ENCODE measurements around the gene HPGDS. TPM values are rescaled to one million over a fixed set of nuclear protein-coding genes. Genes with fewer than 3 reads are reported as not detected.
"Not testable (repeated sequence)": the region's sequence is repeated elsewhere in the genome, so short reads cannot be mapped to it uniquely, and the experiment has no call there.

The HPGDS gene
- total RNA-seq, 2 donors from 2014 or later, result not detected

DNA sequence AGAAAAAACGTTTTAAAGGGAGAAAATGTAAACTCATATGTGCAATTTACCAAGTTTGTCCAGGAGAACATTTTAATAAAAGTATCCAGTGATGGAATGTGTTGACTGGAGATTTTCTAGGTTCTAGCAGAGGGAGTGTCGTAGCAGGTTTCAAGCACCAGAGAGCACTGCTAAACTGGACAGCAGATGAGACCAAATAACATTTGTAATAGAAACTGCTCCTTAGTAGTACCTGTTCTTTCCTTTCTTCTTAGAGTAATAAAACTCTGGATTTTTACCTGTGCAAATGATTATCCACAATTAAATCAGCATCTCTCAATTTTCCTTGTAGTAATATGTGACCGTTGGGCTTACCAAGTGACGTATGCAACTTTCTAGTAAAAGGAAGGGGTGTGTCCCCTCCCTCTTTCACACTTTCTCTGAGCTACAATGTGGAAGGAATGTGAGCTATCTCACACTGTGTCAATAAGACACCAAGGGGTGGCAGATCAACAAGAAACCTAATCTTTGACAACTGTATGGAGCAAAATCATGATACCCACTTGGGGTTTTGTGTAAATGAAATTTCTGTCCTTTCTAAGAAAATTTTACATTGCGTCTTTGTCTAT is 9.5 kb downstream of the HPGDS start:
- Histone ChIP-seq H3K9me3 (ENCODE audit: control insufficient read depth, low read length) (peaks cover 7% of the 10 kb centered on the region), H3K27ac (ENCODE audit: low read depth, low read length) (no peak overlapping the region), H3K36me3 (ENCODE audit: control insufficient read depth, insufficient read depth, low read length) (no peaks in the 10 kb centered on the region), H3K4me3 (ENCODE audit: low read length) (peak overlapping the region; percentile 19), H3K27me3 (ENCODE audit: control insufficient read depth, insufficient read depth, low read length, poor library complexity, severe bottlenecking) (peaks cover 7% of the 10 kb centered on the region), H3K4me1 (ENCODE audit: control insufficient read depth, insufficient read depth, low read length) (peaks cover 14% of the 10 kb centered on the region), H3K9ac (ENCODE audit: extremely low read depth, low read length, poor library complexity, severe bottlenecking) (no peak overlapping the region)
- H3K27me3 Mint-ChIP-seq (ENCODE audit: insufficient read depth), result peaks cover 23% of the 10 kb centered on the region
- peaks cover 6% of the 10 kb centered on the region for H3K9me3 Mint-ChIP-seq
- TF ChIP-seq, protein P1, sequence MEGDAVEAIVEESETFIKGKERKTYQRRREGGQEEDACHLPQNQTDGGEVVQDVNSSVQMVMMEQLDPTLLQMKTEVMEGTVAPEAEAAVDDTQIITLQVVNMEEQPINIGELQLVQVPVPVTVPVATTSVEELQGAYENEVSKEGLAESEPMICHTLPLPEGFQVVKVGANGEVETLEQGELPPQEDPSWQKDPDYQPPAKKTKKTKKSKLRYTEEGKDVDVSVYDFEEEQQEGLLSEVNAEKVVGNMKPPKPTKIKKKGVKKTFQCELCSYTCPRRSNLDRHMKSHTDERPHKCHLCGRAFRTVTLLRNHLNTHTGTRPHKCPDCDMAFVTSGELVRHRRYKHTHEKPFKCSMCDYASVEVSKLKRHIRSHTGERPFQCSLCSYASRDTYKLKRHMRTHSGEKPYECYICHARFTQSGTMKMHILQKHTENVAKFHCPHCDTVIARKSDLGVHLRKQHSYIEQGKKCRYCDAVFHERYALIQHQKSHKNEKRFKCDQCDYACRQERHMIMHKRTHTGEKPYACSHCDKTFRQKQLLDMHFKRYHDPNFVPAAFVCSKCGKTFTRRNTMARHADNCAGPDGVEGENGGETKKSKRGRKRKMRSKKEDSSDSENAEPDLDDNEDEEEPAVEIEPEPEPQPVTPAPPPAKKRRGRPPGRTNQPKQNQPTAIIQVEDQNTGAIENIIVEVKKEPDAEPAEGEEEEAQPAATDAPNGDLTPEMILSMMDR (conservative IDR thresholded peaks at IDR 0.05), result peak; percentile 79
- peaks cover 32% of the 10 kb centered on the region for H3K4me1 Mint-ChIP-seq
- peak overlapping the region; percentile 75 for H3K27ac Mint-ChIP-seq
- 36 to 63% methylated on average over 2 to 5 of the region's 5 CpGs for WGBS, 2 experiments (ENCODE audit: insufficient coverage in 1 of 2, insufficient read length in 1 of 2)
- no peaks in the 10 kb centered on the region for H3K36me3 Mint-ChIP-seq (ENCODE audit: low read depth)
- DNase-seq, result peak; percentile 72
- no peak overlapping the region for H3K4me3 Mint-ChIP-seq

- Histone ChIP-seq H3K36me3 (ENCODE audit: control insufficient read depth, insufficient read depth, low read length) (no peaks in the 10 kb centered on the region), H3K9me3 (ENCODE audit: control insufficient read depth, low read length) (peaks cover 38% of the 10 kb centered on the region), H3K9ac (ENCODE audit: extremely low read depth, low read length, poor library complexity, severe bottlenecking) (no peak overlapping the region), H3K27me3 (ENCODE audit: control insufficient read depth, insufficient read depth, low read length, poor library complexity, severe bottlenecking) (peaks cover 7% of the 10 kb centered on the region), H3K4me1 (ENCODE audit: control insufficient read depth, insufficient read depth, low read length) (peaks cover 13% of the 10 kb centered on the region), H3K4me3 (ENCODE audit: low read length) (no peak overlapping the region), H3K27ac (ENCODE audit: low read depth, low read length) (no peak overlapping the region)
- H3K36me3 Mint-ChIP-seq (ENCODE audit: low read depth), result peaks cover 11% of the 10 kb centered on the region
- H3K4me1 Mint-ChIP-seq, result peaks cover 29% of the 10 kb centered on the region
- DNase-seq, result no peak
- H3K4me3 Mint-ChIP-seq, result no peak overlapping the region
- peaks cover 21% of the 10 kb centered on the region for H3K27me3 Mint-ChIP-seq (ENCODE audit: insufficient read depth)
- peaks cover 37% of the 10 kb centered on the region for H3K9me3 Mint-ChIP-seq
- H3K27ac Mint-ChIP-seq, result no peak overlapping the region
- WGBS, 2 experiments (ENCODE audit: insufficient coverage in 1 of 2, insufficient read length in 1 of 2), result 90 to 100% methylated on average over 1 of the region's 1 CpG
- TF ChIP-seq, protein P1 (conservative IDR thresholded peaks at IDR 0.05), result no peak
These were observed 12.7 kb downstream of the HPGDS start for GRCh38 chr4:94329933-94330332.

GRCh38 chr4:94325835-94326234 is 16.8 kb downstream of the HPGDS start:
- Mint-ChIP-seq H3K36me3 (ENCODE audit: low read depth) (peaks cover 16% of the 10 kb centered on the region), H3K4me3 (no peak overlapping the region), H3K27me3 (ENCODE audit: insufficient read depth) (peaks cover 8% of the 10 kb centered on the region), H3K9me3 (peaks cover 64% of the 10 kb centered on the region), H3K4me1 (no peaks in the 10 kb centered on the region), H3K27ac (no peak overlapping the region)
- 84 to 100% methylated on average over 1 of the region's 1 CpG for WGBS, 2 experiments (ENCODE audit: insufficient coverage in 1 of 2, insufficient read length in 1 of 2)
- H3K9ac ChIP-seq (ENCODE audit: extremely low read depth, low read length, poor library complexity, severe bottlenecking), result no peak overlapping the region
- no peaks in the 10 kb centered on the region for H3K4me1 ChIP-seq (ENCODE audit: control insufficient read depth, insufficient read depth, low read length)
- DNase-seq, result no peak
- peak overlapping the region; percentile 56 for H3K4me3 ChIP-seq (ENCODE audit: low read length)
- no peaks in the 10 kb centered on the region for H3K27me3 ChIP-seq (ENCODE audit: control insufficient read depth, insufficient read depth, low read length, poor library complexity, severe bottlenecking)
- TF ChIP-seq, protein P1 (conservative IDR thresholded peaks at IDR 0.05), result no peak
- H3K36me3 ChIP-seq (ENCODE audit: control insufficient read depth, insufficient read depth, low read length), result no peaks in the 10 kb centered on the region
- no peak overlapping the region for H3K27ac ChIP-seq (ENCODE audit: low read depth, low read length)
- H3K9me3 ChIP-seq (ENCODE audit: control insufficient read depth, low read length), result peaks cover 46% of the 10 kb centered on the region

GRCh38 chr4:94319927-94320326 is 22.7 kb downstream of the HPGDS start:
- peaks cover 20% of the 10 kb centered on the region for H3K9me3 ChIP-seq (ENCODE audit: control insufficient read depth, low read length)
- not testable (repeated sequence) for H3K4me1 Mint-ChIP-seq; H3K9ac ChIP-seq (ENCODE audit: extremely low read depth, low read length, poor library complexity, severe bottlenecking); H3K4me1 ChIP-seq (ENCODE audit: control insufficient read depth, insufficient read depth, low read length); H3K27me3 Mint-ChIP-seq (ENCODE audit: insufficient read depth); DNase-seq; H3K4me3 Mint-ChIP-seq; H3K4me3 ChIP-seq (ENCODE audit: low read length); H3K27me3 ChIP-seq (ENCODE audit: control insufficient read depth, insufficient read depth, low read length, poor library complexity, severe bottlenecking); H3K27ac Mint-ChIP-seq; H3K27ac ChIP-seq (ENCODE audit: low read depth, low read length); H3K36me3 ChIP-seq (ENCODE audit: control insufficient read depth, insufficient read depth, low read length)
- Mint-ChIP-seq H3K9me3 (peaks cover 60% of the 10 kb centered on the region), H3K36me3 (ENCODE audit: low read depth) (peaks cover 14% of the 10 kb centered on the region)

Measured in endodermal cell (in vitro differentiated cells).